OCI-LY3 (cell line): ENCODE measurements around the gene PDE4DIP.
"Not testable (repeated sequence)": the region's sequence is repeated elsewhere in the genome, so short reads cannot be mapped to it uniquely, and the experiment has no call there.

Source experiments
- H2AFZ ChIP-seq: fragments of 200-600, 300-600 bp; shearing (Covaris generic); 2 replicates; pipeline ENCODE4 v1.6.0; 2014; ENCODE audit warnings: antibody characterized with exemption, low read depth, low read length
- H3K27ac ChIP-seq: fragments of 200-600, 300-600 bp; sonication (generic); 2 replicates; pipeline ENCODE4 v1.5.1; 2014; ENCODE audit warnings: mild to moderate bottlenecking, low read length, moderate library complexity, mixed read lengths
- H3K27me3 ChIP-seq: fragments of 200-600, 300-600 bp; sonication (generic); 2 replicates; pipeline ENCODE4 v1.6.1; 2014; ENCODE audit warnings: low read depth, low read length, mixed read lengths
- H3K36me3 ChIP-seq: fragments of 200-600, 300-600 bp; sonication (generic); replicated peaks from 2 replicates; pipeline ENCODE3; 2014; ENCODE audit warnings: low read depth, low read length, mixed read lengths
- H3K4me1 ChIP-seq: fragments of 300-600, 200-600 bp; sonication (generic); 2 replicates; pipeline ENCODE4 v1.6.1; 2014; ENCODE audit warnings: low read length, mixed read lengths
- H3K4me2 ChIP-seq: fragments of 200-600, 300-600 bp; sonication (generic); 2 replicates; pipeline ENCODE4 v1.6.1; 2014; ENCODE audit warnings: low read length, mixed read lengths
- H3K4me3 ChIP-seq: fragments of 300-600, 200-600 bp; sonication (generic); 2 replicates; pipeline ENCODE4 v1.5.1; 2014; ENCODE audit warnings: antibody characterized with exemption, mild to moderate bottlenecking, low read length, moderate library complexity
- H3K79me2 ChIP-seq: fragments of 300-600, 200-600 bp; shearing (Covaris generic); 2 replicates; pipeline ENCODE4 v1.6.1; 2014; ENCODE audit warnings: mild to moderate bottlenecking, low read length, mixed read lengths
- H3K9ac ChIP-seq: fragments of 300-600, 200-600 bp; shearing (Covaris generic); 2 replicates; pipeline ENCODE4 v1.6.0; 2014; ENCODE audit warnings: mild to moderate bottlenecking, low read length, moderate library complexity
- H3K9me3 ChIP-seq: fragments of 200-600, 300-600 bp; shearing (Covaris generic); 2 replicates; pipeline ENCODE4 v1.6.1; 2014; ENCODE audit warnings: low read length, mixed read lengths; ENCODE audit not compliant: insufficient read depth
- H4K20me1 ChIP-seq: fragments of 200-600, 300-600 bp; sonication (generic); 2 replicates; pipeline ENCODE4 v1.6.1; 2016; ENCODE audit warnings: low read length, mixed read lengths; ENCODE audit not compliant: insufficient read depth

Gene PDE4DIP

DNA sequence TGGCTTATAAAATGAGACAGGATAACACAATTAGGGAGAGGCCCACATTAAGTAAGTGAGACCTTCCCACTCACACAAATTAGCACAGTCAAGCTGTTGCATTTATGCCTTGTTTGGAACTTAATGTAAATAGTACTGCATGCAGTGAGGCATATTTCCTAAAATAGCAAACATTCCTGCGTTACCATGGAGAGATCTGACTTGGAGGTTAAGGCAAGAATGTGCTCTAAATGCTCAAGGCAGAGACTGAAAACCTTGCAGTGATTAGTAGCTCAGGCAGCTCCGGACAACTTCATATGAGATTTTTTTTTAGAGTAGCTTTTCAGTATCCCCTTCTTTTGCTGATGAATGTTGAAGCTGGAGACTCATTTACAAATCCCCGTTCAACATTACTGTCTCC is 98.7 kb downstream of the PDE4DIP start:
- H3K4me1 ChIP-seq, H4K20me1 ChIP-seq, H3K27me3 ChIP-seq, H3K9me3 ChIP-seq, H3K9ac ChIP-seq, H3K27ac ChIP-seq, H3K4me3 ChIP-seq, H3K79me2 ChIP-seq, H3K4me2 ChIP-seq, H3K36me3 ChIP-seq, H2AFZ ChIP-seq: not testable (repeated sequence)

DNA sequence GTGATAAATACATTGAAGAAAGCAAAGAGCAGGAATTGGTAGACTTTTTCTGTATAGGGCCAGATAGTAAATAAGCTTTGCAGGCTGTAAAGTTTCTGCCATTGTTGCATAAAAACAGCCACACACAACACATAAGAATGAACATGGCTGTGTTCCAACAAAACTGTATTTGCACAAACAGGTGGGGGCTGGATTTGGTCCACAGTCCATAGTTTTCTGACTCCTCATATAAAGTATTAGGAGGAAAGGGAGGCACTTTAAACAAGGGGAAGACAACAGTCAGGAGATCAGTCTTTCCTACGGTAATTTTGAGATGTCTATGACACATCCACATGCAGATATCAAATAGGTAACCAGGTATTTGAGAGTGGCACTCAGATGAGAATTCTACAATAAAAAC is 100.9 kb downstream of the PDE4DIP start:
- not testable (repeated sequence) for H4K20me1 ChIP-seq, H3K27ac ChIP-seq, H3K79me2 ChIP-seq, H3K9me3 ChIP-seq, H3K9ac ChIP-seq, H3K4me1 ChIP-seq, H3K4me2 ChIP-seq, H3K27me3 ChIP-seq, H3K4me3 ChIP-seq, H3K36me3 ChIP-seq, H2AFZ ChIP-seq

DNA sequence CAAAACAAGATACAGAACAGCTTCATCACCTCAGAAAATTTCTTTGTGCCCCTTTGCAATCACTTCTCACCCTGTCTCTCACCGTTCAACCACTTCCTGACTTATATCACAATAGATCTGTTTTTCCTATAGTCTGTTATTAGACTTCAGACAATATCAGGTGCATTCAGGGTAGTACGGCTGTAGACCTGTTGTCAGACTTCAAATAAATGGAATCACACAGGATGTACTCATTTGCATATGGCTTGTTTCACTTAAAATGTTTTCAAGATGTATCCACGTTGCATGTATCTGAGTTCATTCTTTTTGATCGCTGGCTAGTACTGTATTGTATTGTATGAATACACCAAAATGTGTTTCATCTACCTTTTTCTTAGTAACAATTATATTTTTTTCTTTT is 104.5 kb downstream of the PDE4DIP start:
- H3K79me2 ChIP-seq, H3K27me3 ChIP-seq, H3K4me3 ChIP-seq, H2AFZ ChIP-seq, H3K4me1 ChIP-seq, H3K9me3 ChIP-seq, H3K27ac ChIP-seq, H3K36me3 ChIP-seq, H3K9ac ChIP-seq, H4K20me1 ChIP-seq, H3K4me2 ChIP-seq: not testable (repeated sequence)

DNA sequence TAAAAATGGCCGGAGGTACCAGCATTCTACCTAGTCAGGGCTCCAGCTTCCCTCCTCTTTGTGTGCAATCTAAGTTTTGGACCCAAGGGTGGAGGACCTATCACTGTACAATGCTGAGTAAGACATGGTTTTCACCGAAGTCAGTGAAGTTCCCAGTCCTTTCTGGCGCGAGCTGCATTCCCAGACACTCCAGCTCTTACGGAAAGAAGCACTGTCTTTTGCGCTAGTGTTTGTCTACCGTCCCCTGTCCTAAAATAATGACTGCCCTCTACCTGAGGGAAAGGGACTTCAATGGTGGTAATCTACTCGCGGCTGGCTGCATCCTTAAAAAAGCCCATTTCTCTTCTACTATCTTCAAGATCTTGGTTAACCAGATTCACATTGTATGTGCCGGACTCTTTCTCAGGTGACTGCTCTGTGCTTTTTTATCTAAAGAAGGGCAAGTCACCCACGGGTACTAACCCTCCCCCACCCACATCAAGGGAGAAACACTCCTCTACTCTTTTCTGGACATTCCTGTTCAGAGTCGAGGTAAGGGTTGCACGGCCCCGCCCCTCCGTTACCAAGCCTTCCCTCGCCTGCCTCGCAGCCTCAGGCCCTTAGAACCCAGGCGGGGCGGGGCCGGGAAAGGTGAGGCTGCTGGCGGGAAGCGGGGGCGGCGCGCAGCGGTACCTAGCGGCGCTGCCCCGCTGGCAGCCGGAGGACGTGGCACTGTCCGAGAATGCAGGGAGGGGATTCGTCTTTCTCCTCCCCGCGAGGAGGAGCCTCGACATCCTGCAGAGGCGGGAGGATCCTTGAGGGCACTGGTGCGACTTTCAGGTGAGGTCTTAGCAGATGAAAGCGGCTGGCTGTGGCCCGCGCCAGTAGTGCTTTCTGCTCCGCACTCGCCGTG is 107.4 kb downstream of the PDE4DIP start:
- H3K27me3 ChIP-seq, H3K36me3 ChIP-seq, H3K4me1 ChIP-seq, H3K9me3 ChIP-seq, H4K20me1 ChIP-seq, H3K79me2 ChIP-seq: not testable (repeated sequence)
- peak overlapping the region; percentile 25; the same call in 1 of the 2 replicates for H3K27ac ChIP-seq
- H3K4me3 ChIP-seq: peak overlapping the region; percentile 75
- peak overlapping the region; percentile 51; the same call in 1 of the 2 replicates for H2AFZ ChIP-seq
- H3K9ac ChIP-seq: peak overlapping the region; percentile 40; the same call in 1 of the 2 replicates
- peak overlapping the region; percentile 64 for H3K4me2 ChIP-seq

DNA sequence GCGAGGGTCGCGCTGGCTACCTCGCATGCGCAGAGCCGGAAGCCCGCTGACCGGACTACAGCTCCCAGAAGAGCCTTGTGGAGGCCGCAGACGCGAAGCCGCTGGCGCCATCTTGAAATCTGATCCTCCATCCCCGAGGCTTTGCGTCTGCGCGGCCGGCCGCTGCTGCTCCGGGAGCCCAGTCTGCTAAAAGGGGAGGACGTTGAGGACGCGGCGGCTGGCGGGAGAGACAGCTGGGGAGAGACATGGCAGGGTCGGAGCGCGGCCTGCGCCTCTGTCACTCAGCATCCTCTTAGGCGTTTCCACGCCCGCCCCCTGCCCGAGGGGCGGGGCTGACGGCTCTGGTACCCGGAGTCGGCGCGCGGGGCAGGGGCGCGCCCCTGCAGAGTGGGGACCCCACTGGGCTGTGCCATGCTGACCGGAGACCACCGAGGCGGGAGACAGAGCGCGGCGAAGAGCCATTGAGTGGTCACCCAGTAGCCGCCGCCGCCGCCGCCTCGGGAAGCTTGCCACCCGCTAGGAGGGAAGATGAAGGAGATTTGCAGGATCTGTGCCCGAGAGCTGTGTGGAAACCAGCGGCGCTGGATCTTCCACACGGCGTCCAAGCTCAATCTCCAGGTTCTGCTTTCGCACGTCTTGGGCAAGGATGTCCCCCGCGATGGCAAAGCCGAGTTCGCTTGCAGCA is 108.2 kb downstream of the PDE4DIP start:
- Histone ChIP-seq H3K27ac (peak overlapping the region; percentile 25; the same call in 1 of the 2 replicates), H3K4me3 (peak overlapping the region; percentile 80), H3K9ac (peak overlapping the region; percentile 40; the same call in 1 of the 2 replicates), H3K4me2 (peak overlapping the region; percentile 87), H2AFZ (peak overlapping the region; percentile 81; the same call in 1 of the 2 replicates)
- H3K9me3 ChIP-seq, H4K20me1 ChIP-seq, H3K4me1 ChIP-seq, H3K36me3 ChIP-seq, H3K79me2 ChIP-seq, H3K27me3 ChIP-seq: not testable (repeated sequence)

DNA sequence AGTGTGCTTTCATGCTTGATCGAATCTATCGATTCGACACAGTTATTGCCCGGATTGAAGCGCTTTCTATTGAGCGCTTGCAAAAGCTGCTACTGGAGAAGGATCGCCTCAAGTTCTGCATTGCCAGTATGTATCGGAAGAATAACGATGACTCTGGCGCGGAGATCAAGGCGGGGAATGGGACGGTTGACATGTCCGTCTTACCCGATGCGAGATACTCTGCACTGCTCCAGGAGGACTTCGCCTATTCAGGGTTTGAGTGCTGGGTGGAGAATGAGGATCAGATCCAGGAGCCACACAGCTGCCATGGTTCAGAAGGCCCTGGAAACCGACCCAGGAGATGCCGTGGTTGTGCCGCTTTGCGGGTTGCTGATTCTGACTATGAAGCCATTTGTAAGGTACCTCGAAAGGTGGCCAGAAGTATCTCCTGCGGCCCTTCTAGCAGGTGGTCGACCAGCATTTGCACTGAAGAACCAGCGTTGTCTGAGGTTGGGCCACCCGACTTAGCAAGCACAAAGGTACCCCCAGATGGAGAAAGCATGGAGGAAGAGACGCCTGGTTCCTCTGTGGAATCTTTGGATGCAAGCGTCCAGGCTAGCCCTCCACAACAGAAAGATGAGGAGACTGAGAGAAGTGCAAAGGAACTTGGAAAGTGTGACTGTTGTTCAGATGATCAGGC is 108.8 kb downstream of the PDE4DIP start:
- Histone ChIP-seq H3K4me2 (peak overlapping the region; percentile 87), H2AFZ (peak overlapping the region; percentile 81; the same call in 1 of the 2 replicates)
- H3K27ac ChIP-seq: not testable (repeated sequence)

DNA sequence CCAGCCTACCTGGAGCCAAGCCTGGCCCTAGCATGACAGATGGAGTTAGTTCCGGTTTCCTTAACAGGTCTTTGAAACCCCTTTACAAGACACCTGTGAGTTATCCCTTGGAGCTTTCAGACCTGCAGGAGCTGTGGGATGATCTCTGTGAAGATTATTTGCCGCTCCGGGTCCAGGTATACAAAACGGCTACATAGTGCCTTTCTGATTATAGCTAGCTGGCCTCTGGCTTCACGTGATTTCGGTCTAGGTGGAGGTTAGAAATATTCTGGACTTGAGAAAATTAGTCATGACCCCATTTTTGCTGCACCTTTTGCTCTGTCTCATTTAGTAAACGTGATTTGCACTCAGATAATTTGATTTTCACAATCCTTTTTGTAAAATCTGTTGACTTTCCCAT is 109.5 kb downstream of the PDE4DIP start:
- not testable (repeated sequence) for H3K4me3 ChIP-seq, H4K20me1 ChIP-seq, H2AFZ ChIP-seq, H3K9me3 ChIP-seq, H3K36me3 ChIP-seq, H3K79me2 ChIP-seq, H3K4me1 ChIP-seq, H3K4me2 ChIP-seq, H3K9ac ChIP-seq, H3K27ac ChIP-seq, H3K27me3 ChIP-seq

More for the DNA sequence above, 108.8 kb downstream of the PDE4DIP start:
- peak overlapping the region; percentile 80 for H3K4me3 ChIP-seq
- not testable (repeated sequence) for H3K9me3 ChIP-seq, H4K20me1 ChIP-seq, H3K4me1 ChIP-seq, H3K36me3 ChIP-seq, H3K27me3 ChIP-seq, H3K79me2 ChIP-seq
- H3K9ac ChIP-seq: 0 out of 2 replicates have a peak overlapping the region, but pooled peaks have one; percentile 32

DNA sequence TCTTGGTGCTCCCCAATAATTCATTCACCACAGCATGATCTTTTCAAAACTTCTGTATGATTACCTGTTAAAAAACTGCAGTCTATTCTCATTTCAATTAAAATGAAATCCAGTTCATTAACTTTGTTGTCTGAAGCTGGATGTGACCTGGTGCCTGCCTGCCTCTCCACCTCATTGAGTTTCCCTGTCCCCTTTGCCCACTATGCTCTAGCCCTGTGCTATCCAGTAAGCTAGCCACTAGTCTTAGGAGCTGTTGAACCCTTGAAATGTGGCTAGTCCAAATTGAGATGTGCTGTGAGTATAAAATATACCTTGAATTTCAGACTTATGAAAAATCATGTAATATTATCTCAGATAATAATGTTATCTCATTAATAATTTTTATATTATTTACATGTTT is 114.1 kb downstream of the PDE4DIP start:
- not testable (repeated sequence) for H3K9me3 ChIP-seq, H3K27ac ChIP-seq, H3K4me3 ChIP-seq, H3K4me1 ChIP-seq, H3K9ac ChIP-seq, H3K4me2 ChIP-seq, H4K20me1 ChIP-seq, H3K27me3 ChIP-seq, H3K36me3 ChIP-seq, H2AFZ ChIP-seq, H3K79me2 ChIP-seq
